A673 (cell line): Measurements from ENCODE around the gene DCX. TPM values are rescaled to one million over a fixed set of nuclear protein-coding genes. Genes with fewer than 3 reads are reported as not detected.
A peak's percentile ranks its signal among the peaks of the same experiment; 100 is the strongest.

Experiments
- BruUV-seq: library from RNA; stranded (reverse); fragments of 400-500 nt; replicated peaks from 2 replicates; lab custom pipeline; 2021; lab: Mats Ljungman, UMichigan
- CTCF ChIA-PET: fragments of 300-600 bp; sonication (Branson Sonifier 250); formaldehyde crosslinking; loops from one replicate; lab custom pipeline; 2022; ENCODE audit warnings: antibody characterized with exemption; lab: Charles Lee
- POLR2A ChIA-PET: fragments of 300-600 bp; sonication (Branson Sonifier 250); formaldehyde crosslinking; loops from one replicate; lab custom pipeline; 2022; ENCODE audit warnings: antibody characterized with exemption; ENCODE audit not compliant: low non-redundant PET; lab: Charles Lee
- DNase-seq: peaks from one replicate; pipeline ENCODE4 v3.0.0-alpha.2; 2015; ENCODE audit warnings: low spot score
- H3K27ac ChIP-seq: fragments of 200-600 bp; sonication (generic); 2 replicates; pipeline ENCODE4 v1.5.1; 2016; ENCODE audit warnings: mixed run types, low read depth, mild to moderate bottlenecking, mixed read lengths, antibody characterized with exemption, low read length; ENCODE audit not compliant: poor library complexity, severe bottlenecking
- H3K27me3 ChIP-seq: fragments of 200-600 bp; sonication (generic); replicated peaks from 2 replicates; pipeline ENCODE4 v1.6.1; 2017; ENCODE audit warnings: mixed run types, low read depth, mild to moderate bottlenecking, mixed read lengths, antibody characterized with exemption, low read length; ENCODE audit not compliant: insufficient read depth, poor library complexity
- H3K36me3 ChIP-seq: fragments of 200-600 bp; sonication (generic); 2 replicates; pipeline ENCODE4 v1.6.1; 2016; ENCODE audit warnings: mixed run types, mild to moderate bottlenecking, mixed read lengths, antibody characterized with exemption, low read length; ENCODE audit not compliant: insufficient read depth, poor library complexity, severe bottlenecking
- H3K4me1 ChIP-seq: fragments of 200-600 bp; sonication (generic); 2 replicates; pipeline ENCODE4 v1.6.1; 2017; ENCODE audit warnings: mixed run types, mild to moderate bottlenecking, mixed read lengths, antibody characterized with exemption, low read length; ENCODE audit not compliant: insufficient read depth, poor library complexity, severe bottlenecking
- H3K4me3 ChIP-seq: fragments of 200-600 bp; sonication (generic); 2 replicates; pipeline ENCODE4 v1.5.1; 2016; ENCODE audit warnings: low read depth, mixed run types, mild to moderate bottlenecking, mixed read lengths, low read length; ENCODE audit not compliant: poor library complexity, severe bottlenecking
- H3K9me3 ChIP-seq: fragments of 200-600 bp; sonication (generic); 2 replicates; pipeline ENCODE4 v1.6.1; 2016; ENCODE audit warnings: mixed run types, low read depth, mild to moderate bottlenecking, mixed read lengths, antibody characterized with exemption, low read length; ENCODE audit not compliant: poor library complexity, severe bottlenecking
- EZH2 ChIP-seq: fragments of 200-600 bp; sonication (generic); IDR thresholded peaks from 2 replicates; pipeline ENCODE4 v1.6.1; 2017; ENCODE audit warnings: borderline replicate concordance, low read depth, mild to moderate bottlenecking, mixed read lengths, antibody characterized with exemption, low read length; ENCODE audit not compliant: poor library complexity, severe bottlenecking
- intact Hi-C: fragments of 100-400 bp; cut with micrococcal nuclease; formaldehyde crosslinking; loops from one replicate; pipeline ENCODE4 v1.10.0; 2022; ENCODE audit not compliant: unreplicated experiment
- total RNA-seq: library from RNA; stranded (reverse); gene quantifications from 2 replicates; pipeline ENCODE4 v1.2.3, GENCODE V29; 2021
- TF ChIP-seq, protein P1 (sequence below): fragments of 300-800, 200-600 bp; sonication (generic); conservative IDR thresholded peaks from 2 replicates; pipeline ENCODE4 v1.5.1; 2017; ENCODE audit warnings: low read depth, mild to moderate bottlenecking, antibody characterized with exemption, low read length, moderate library complexity, mixed read lengths

The DCX gene
- total RNA-seq, 1 experiment from 2014 or later, result not detected

DNA sequence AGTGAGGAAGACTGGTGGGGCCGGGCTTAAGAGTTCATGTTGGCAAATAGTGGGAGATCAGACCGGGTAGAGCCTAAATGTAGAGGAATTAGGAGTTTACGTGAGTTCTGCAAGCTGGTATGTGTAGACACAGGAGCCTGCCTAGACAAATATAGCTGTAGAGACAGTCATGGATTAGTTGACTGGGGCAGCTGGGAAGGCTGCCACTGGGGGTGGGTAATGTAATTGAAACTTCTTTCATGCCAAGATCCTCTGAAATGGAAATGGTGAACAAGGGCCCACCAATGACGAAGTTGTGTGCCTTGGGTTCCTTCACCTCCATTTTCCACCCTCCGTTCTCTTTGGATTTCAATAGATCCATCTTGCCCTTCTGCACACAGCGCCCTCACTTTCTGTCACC is 129.9 kb downstream of the DCX start:
- intact Hi-C loops, result no loop called here
- CTCF ChIA-PET, result no interaction called here
- BruUV-seq, result no TSS peak

DNA sequence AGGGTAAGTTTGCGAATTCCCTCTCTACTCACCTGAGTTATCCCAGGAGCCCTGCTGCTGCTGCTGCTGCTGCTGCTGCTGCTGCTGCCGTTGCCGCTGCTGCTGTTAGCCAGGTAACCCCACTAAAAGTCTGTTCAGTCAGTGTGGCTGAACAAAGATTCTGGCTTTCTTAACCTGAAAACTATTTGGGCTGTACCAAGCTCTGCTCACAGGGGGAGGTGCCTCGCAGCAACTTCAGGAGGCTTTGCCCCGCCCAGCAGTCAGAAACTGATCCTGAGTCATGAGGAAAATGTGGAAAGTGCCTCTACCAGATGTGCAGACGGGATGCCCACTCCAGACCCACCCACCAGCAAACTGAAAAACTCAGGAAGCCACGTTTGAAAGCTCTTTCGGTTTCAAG is 141.7 kb downstream of the DCX start, which contains the start of gene CAPN6:
CAPN6 (minus strand) TSS at position 145 of the 400 bp plus-strand sequence. CDS start 6,547 bp downstream, outside the sequence.
- peak; percentile 19 for DNase-seq
- H3K36me3 ChIP-seq, result no peaks in the 10 kb centered on the region
- no peak within 1 kb of the TSS for H3K4me3 ChIP-seq
- TF ChIP-seq EZH2, result no peak
- POLR2A ChIA-PET, result no interaction called here
- CTCF ChIA-PET, result no interaction called here
- no peak within 1 kb of the TSS for H3K27ac ChIP-seq
- intact Hi-C loops, result no loop called here
- H3K27me3 ChIP-seq, result peaks cover 26% of the 10 kb centered on the region
- H3K9me3 ChIP-seq, result no peaks in the 10 kb centered on the region
- no TSS peak for BruUV-seq
- H3K4me1 ChIP-seq, result no peaks in the 10 kb centered on the region

More for the DNA sequence above, 129.9 kb downstream of the DCX start:
- H3K4me1 ChIP-seq, result no peaks in the 10 kb centered on the region
- no peaks in the 10 kb centered on the region for H3K36me3 ChIP-seq
- no peak for DNase-seq
- no peak for TF ChIP-seq EZH2
- TF ChIP-seq, protein P1, sequence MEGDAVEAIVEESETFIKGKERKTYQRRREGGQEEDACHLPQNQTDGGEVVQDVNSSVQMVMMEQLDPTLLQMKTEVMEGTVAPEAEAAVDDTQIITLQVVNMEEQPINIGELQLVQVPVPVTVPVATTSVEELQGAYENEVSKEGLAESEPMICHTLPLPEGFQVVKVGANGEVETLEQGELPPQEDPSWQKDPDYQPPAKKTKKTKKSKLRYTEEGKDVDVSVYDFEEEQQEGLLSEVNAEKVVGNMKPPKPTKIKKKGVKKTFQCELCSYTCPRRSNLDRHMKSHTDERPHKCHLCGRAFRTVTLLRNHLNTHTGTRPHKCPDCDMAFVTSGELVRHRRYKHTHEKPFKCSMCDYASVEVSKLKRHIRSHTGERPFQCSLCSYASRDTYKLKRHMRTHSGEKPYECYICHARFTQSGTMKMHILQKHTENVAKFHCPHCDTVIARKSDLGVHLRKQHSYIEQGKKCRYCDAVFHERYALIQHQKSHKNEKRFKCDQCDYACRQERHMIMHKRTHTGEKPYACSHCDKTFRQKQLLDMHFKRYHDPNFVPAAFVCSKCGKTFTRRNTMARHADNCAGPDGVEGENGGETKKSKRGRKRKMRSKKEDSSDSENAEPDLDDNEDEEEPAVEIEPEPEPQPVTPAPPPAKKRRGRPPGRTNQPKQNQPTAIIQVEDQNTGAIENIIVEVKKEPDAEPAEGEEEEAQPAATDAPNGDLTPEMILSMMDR, result no peak
- H3K9me3 ChIP-seq, result no peaks in the 10 kb centered on the region
- peaks cover 12% of the 10 kb centered on the region for H3K27me3 ChIP-seq
- H3K27ac ChIP-seq, result no peak overlapping the region
- POLR2A ChIA-PET, result no interaction called here
- no peak overlapping the region for H3K4me3 ChIP-seq

DNA sequence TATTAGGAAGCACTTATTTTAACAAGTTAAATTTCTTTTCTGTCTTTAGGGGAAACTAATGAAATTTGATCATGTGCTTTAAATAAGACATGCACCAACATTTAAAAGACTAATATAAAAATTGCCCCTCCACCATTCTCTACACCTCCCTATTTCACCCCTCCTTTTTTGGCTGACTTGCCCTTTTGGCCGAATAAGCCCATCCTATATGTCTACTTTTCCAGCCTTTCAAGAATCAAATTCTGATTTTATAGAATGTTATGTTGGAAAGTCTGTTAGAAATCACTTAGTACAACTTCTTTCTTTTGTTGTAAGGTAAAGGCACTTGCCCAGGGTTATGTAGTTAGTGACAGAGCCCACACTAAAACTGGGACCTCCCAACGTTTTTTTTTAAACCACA is 143.5 kb downstream of the DCX start:
- TF ChIP-seq EZH2, result no peak
- TF ChIP-seq, protein P1, result no peak
- H3K27me3 ChIP-seq, result peaks cover 21% of the 10 kb centered on the region
- ChIA-PET POLR2A (no interaction called here), CTCF (no interaction called here)
- DNase-seq, result no peak
- H3K4me1 ChIP-seq, result no peaks in the 10 kb centered on the region
- intact Hi-C loops, result loop anchor here (10.0 kb wide), 1 partner anchor 176 kb away; no protein-coding TSS in a partner anchor
- H3K4me3 ChIP-seq, result no peak overlapping the region
- H3K9me3 ChIP-seq, result no peaks in the 10 kb centered on the region
- no peak overlapping the region for H3K27ac ChIP-seq
- H3K36me3 ChIP-seq, result no peaks in the 10 kb centered on the region
- no TSS peak for BruUV-seq

DNA sequence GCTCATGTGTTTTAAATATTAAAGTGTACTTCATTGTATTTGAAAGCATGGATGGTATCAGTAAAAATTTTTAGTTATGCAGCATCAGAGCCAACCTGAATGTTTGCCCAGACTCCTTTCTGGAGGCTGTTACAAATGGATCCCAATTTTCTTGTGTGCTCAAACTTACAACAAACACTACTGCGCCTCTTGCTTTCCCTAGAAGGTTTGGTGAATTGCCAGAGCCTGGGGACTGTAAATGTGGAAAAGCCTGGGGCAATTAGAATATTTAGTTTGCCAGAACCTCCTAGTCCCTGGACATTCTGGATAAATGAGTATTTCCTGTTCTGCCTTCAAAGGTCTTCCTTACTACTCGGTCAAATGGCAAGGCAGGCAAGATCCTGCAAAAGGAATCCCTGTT is 146.5 kb downstream of the DCX start:
- ChIA-PET POLR2A (no interaction called here), CTCF (no interaction called here)
- Histone ChIP-seq H3K27ac (no peak overlapping the region), H3K27me3 (peaks cover 15% of the 10 kb centered on the region), H3K4me3 (no peak overlapping the region), H3K36me3 (no peaks in the 10 kb centered on the region), H3K4me1 (no peaks in the 10 kb centered on the region), H3K9me3 (no peaks in the 10 kb centered on the region)
- no TSS peak for BruUV-seq
- TF ChIP-seq, protein P1, result no peak
- no peak for TF ChIP-seq EZH2
- DNase-seq, result no peak
- intact Hi-C loops, result loop anchor here (10.0 kb wide), 1 partner anchor 179 kb away; no protein-coding TSS in a partner anchor
